ENCODE data around the gene RCOR3. TPM values are rescaled to one million over a fixed set of nuclear protein-coding genes. Genes with fewer than 3 reads are reported as not detected.

The RCOR3 gene
- total RNA-seq, 1 donor from 2014 or later, result 52.3 TPM

- intact Hi-C loops (cut with DNase I), result no loop called here
Observed at GRCh38 chr1:211328084-211328694, 69.0 kb downstream of the RCOR3 start.

DNA sequence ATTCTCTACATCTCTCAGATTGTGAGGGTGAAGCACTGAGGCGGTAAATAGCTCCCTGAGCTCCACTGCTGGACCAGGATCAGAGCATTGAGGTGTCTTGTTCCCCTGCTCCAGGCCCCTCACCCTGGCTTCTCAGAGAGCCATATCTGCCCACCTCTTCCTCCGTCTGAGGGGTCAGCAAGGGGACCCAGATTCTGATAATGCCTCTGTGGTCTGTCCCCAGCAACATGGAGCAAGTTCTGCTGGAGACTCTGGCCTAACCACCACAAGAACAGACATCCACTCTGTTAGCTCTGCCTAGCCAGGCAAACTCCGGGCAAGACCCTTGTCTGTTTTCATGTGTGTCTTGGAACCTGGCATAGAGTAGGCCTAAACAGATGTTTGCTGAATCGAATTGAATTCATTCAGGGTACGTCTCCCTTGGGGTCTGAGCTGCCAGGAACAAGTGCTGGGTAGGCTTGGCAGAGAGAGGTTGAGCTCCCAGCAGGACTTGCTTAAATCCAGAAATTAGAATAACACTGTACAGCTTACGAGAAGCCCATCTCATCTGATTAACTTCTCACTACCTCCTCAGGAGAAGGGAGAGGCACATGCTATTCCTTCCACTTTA lies 69.8 kb downstream of the RCOR3 start:
- Histone ChIP-seq H3K27ac (no peak overlapping the region), H3K36me3 (no peaks in the 10 kb centered on the region), H3K4me3 (no peak overlapping the region), H3K27me3 (ENCODE audit: low read depth) (no peaks in the 10 kb centered on the region), H3K9me3 (no peaks in the 10 kb centered on the region), H3K4me1 (peaks cover 18% of the 10 kb centered on the region)
- ATAC-seq, result no peak
- no peak for DNase-seq
- intact Hi-C loops (cut with DNase I), result no loop called here
- TF ChIP-seq CTCF (IDR thresholded peaks at IDR 0.05), result no peak

More at GRCh38 chr1:211328084-211328694, 69.0 kb downstream of the RCOR3 start:
- no peaks in the 10 kb centered on the region for H3K27me3 ChIP-seq (ENCODE audit: low read depth)
- no peak for ATAC-seq
- no peaks in the 10 kb centered on the region for H3K9me3 ChIP-seq
- H3K27ac ChIP-seq, result peak overlapping the region; percentile 74
- no peak for DNase-seq
- H3K36me3 ChIP-seq, result no peaks in the 10 kb centered on the region
- no peak for TF ChIP-seq CTCF (IDR thresholded peaks at IDR 0.05)
- H3K4me3 ChIP-seq, result peak overlapping the region; percentile 65
- peaks cover 18% of the 10 kb centered on the region for H3K4me1 ChIP-seq

GRCh38 chr1:211329764-211330201 lies 70.6 kb downstream of the RCOR3 start:
- no peak overlapping the region for H3K4me3 ChIP-seq

DNA sequence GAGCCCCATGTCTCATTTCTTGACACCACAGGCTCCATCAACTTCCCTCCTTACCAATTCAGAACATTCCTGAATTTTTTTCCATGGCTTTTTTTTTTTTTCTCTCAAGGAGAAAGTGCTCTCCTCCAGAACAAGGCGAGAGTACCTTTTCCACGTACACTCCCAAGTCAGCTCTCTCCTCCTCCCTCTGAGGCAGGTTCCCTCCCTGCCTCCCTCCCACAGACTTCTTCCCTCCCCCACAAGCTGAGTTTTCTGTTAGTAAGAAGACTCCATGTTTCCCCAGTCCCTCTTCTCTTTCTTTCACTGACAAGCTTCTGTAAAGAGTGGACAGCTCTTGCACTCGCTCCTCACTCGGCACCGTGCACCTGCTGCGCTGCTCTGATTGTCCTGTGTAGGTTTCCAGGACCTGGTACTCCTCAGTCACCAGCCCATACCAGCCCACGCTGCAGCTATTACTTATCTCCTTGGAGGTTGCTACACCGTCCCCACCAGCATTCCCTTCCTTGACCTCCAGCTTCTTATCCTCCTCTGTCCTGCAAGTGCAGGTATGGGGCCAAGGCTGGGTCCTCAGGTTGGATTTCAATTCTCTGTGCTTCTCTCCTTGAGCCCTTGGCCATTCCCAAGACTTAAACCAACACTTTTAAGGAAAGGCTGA lies 71.2 kb downstream of the RCOR3 start:
- Histone ChIP-seq H3K9me3 (no peaks in the 10 kb centered on the region), H3K27me3 (ENCODE audit: low read depth) (no peaks in the 10 kb centered on the region), H3K4me3 (no peak overlapping the region), H3K36me3 (no peaks in the 10 kb centered on the region), H3K27ac (no peak overlapping the region), H3K4me1 (peaks cover 18% of the 10 kb centered on the region)
- DNase-seq (no peak), ATAC-seq (no peak)
- intact Hi-C loops (cut with DNase I), result no loop called here
- TF ChIP-seq CTCF (IDR thresholded peaks at IDR 0.05), result no peak

More at GRCh38 chr1:211329764-211330201, 70.6 kb downstream of the RCOR3 start:
- Histone ChIP-seq H3K27ac (no peak overlapping the region), H3K9me3 (no peaks in the 10 kb centered on the region), H3K4me1 (peaks cover 18% of the 10 kb centered on the region), H3K36me3 (no peaks in the 10 kb centered on the region), H3K27me3 (ENCODE audit: low read depth) (no peaks in the 10 kb centered on the region)
- no peak for ATAC-seq
- no peak for DNase-seq
- no peak for TF ChIP-seq CTCF (IDR thresholded peaks at IDR 0.05)
- intact Hi-C loops (cut with DNase I), result no loop called here

GRCh38 chr1:211331011-211331709 lies 72.0 kb downstream of the RCOR3 start:
- Histone ChIP-seq H3K27me3 (ENCODE audit: low read depth) (no peaks in the 10 kb centered on the region), H3K4me3 (no peak overlapping the region), H3K36me3 (no peaks in the 10 kb centered on the region), H3K27ac (no peak overlapping the region), H3K4me1 (peaks cover 13% of the 10 kb centered on the region), H3K9me3 (no peaks in the 10 kb centered on the region)
- DNase-seq (no peak), ATAC-seq (no peak)
- intact Hi-C loops (cut with DNase I), result no loop called here
- TF ChIP-seq CTCF (IDR thresholded peaks at IDR 0.05), result no peak

All from lower lobe of right lung (tissue), 2 donors.